Measurements from ENCODE around the gene CFAP57.

Gene CFAP57

DNA sequence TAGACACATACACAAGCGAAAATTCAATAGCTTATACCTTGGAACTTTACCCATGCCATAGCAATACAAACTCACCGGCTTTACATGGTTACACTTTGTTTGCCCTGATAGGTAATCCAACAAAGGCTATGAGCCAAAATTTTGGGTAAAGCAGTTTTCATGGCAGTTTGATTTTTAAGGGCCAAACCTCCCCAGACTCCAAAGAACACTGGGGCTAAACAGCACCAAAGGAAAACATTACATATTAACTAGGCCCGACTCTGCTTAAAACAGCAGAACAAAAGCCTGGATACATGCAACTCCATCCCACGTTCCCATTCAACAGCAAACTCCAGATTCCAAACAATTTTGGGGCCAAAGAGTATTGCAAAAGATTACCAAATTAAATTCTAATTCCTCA lies 93.3 kb downstream of the CFAP57 start:
- H3K79me2 ChIP-seq (ENCODE audit: insufficient read depth, low read length), result no peaks in the 10 kb centered on the region
- no peak overlapping the region for H3K9ac ChIP-seq (ENCODE audit: low read length)
- no peaks in the 10 kb centered on the region for H3K36me3 ChIP-seq (ENCODE audit: low read length)
- no peak overlapping the region for H3K27ac ChIP-seq (ENCODE audit: low read depth, low read length)
- no peak overlapping the region for H3K4me3 ChIP-seq (ENCODE audit: insufficient read depth, low read length, poor library complexity, severe bottlenecking)
- H3K9me2 ChIP-seq (replicated peaks; ENCODE audit: insufficient read depth, low read length), result no peaks in the 10 kb centered on the region
- no peak overlapping the region for H2AFZ ChIP-seq (ENCODE audit: low read depth, low read length, severe bottlenecking)
- H3K4me2 ChIP-seq (ENCODE audit: low read depth, low read length, poor library complexity, severe bottlenecking), result no peak overlapping the region
- no peaks in the 10 kb centered on the region for H4K20me1 ChIP-seq (ENCODE audit: low read depth, low read length)
- H3K9me3 ChIP-seq (ENCODE audit: insufficient read depth, low read length), result peaks cover 8% of the 10 kb centered on the region; the same call in 1 of the 2 replicates
- 0 out of 2 replicates have a peak, but pooled peaks cover 2% of the 10 kb centered on the region for H3K27me3 ChIP-seq (ENCODE audit: low read length)
- TF ChIP-seq EZH2phosphoT487 (conservative IDR thresholded peaks at IDR 0.05; ENCODE audit: low read length), result no peak
- TF ChIP-seq, protein P1, sequence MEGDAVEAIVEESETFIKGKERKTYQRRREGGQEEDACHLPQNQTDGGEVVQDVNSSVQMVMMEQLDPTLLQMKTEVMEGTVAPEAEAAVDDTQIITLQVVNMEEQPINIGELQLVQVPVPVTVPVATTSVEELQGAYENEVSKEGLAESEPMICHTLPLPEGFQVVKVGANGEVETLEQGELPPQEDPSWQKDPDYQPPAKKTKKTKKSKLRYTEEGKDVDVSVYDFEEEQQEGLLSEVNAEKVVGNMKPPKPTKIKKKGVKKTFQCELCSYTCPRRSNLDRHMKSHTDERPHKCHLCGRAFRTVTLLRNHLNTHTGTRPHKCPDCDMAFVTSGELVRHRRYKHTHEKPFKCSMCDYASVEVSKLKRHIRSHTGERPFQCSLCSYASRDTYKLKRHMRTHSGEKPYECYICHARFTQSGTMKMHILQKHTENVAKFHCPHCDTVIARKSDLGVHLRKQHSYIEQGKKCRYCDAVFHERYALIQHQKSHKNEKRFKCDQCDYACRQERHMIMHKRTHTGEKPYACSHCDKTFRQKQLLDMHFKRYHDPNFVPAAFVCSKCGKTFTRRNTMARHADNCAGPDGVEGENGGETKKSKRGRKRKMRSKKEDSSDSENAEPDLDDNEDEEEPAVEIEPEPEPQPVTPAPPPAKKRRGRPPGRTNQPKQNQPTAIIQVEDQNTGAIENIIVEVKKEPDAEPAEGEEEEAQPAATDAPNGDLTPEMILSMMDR (IDR thresholded peaks at IDR 0.05; ENCODE audit: insufficient read depth, low read length, poor library complexity, severe bottlenecking), result no peak
- no peaks in the 10 kb centered on the region for H3F3A ChIP-seq (ENCODE audit: insufficient read depth)

- H3F3A ChIP-seq (ENCODE audit: insufficient read depth), result no peaks in the 10 kb centered on the region
- H3K4me2 ChIP-seq (ENCODE audit: low read depth, low read length, poor library complexity, severe bottlenecking), result no peak overlapping the region
- H3K9ac ChIP-seq (ENCODE audit: low read length), result no peak overlapping the region
- H3K9me3 ChIP-seq (ENCODE audit: insufficient read depth, low read length), result peaks cover 8% of the 10 kb centered on the region; the same call in 1 of the 2 replicates
- H3K9me2 ChIP-seq (replicated peaks; ENCODE audit: insufficient read depth, low read length), result no peaks in the 10 kb centered on the region
- no peaks in the 10 kb centered on the region for H4K20me1 ChIP-seq (ENCODE audit: low read depth, low read length)
- H3K27ac ChIP-seq (ENCODE audit: low read depth, low read length), result no peak overlapping the region
- no peak for TF ChIP-seq EZH2phosphoT487 (conservative IDR thresholded peaks at IDR 0.05; ENCODE audit: low read length)
- TF ChIP-seq, protein P1 (IDR thresholded peaks at IDR 0.05; ENCODE audit: insufficient read depth, low read length, poor library complexity, severe bottlenecking), result no peak
- no peak overlapping the region for H3K4me3 ChIP-seq (ENCODE audit: insufficient read depth, low read length, poor library complexity, severe bottlenecking)
- H3K27me3 ChIP-seq (ENCODE audit: low read length), result 0 out of 2 replicates have a peak, but pooled peaks cover 2% of the 10 kb centered on the region
- H2AFZ ChIP-seq (ENCODE audit: low read depth, low read length, severe bottlenecking), result no peak overlapping the region
- no peaks in the 10 kb centered on the region for H3K36me3 ChIP-seq (ENCODE audit: low read length)
- H3K79me2 ChIP-seq (ENCODE audit: insufficient read depth, low read length), result no peaks in the 10 kb centered on the region
Measured at GRCh38 chr1:43266881-43267280, 94.8 kb downstream of the CFAP57 start.

- Histone ChIP-seq H3K79me2 (ENCODE audit: insufficient read depth, low read length) (no peaks in the 10 kb centered on the region), H3K9me2 (replicated peaks; ENCODE audit: insufficient read depth, low read length) (no peaks in the 10 kb centered on the region), H3K4me3 (ENCODE audit: insufficient read depth, low read length, poor library complexity, severe bottlenecking) (no peak overlapping the region), H3K27me3 (ENCODE audit: low read length) (0 out of 2 replicates have a peak, but pooled peaks cover 2% of the 10 kb centered on the region), H3K36me3 (ENCODE audit: low read length) (no peaks in the 10 kb centered on the region), H3K27ac (ENCODE audit: low read depth, low read length) (no peak overlapping the region), H3K9me3 (ENCODE audit: insufficient read depth, low read length) (peaks cover 8% of the 10 kb centered on the region; the same call in 1 of the 2 replicates), H3K9ac (ENCODE audit: low read length) (no peak overlapping the region), H3F3A (ENCODE audit: insufficient read depth) (no peaks in the 10 kb centered on the region), H4K20me1 (ENCODE audit: low read depth, low read length) (no peaks in the 10 kb centered on the region), H3K4me2 (ENCODE audit: low read depth, low read length, poor library complexity, severe bottlenecking) (no peak overlapping the region), H2AFZ (ENCODE audit: low read depth, low read length, severe bottlenecking) (no peak overlapping the region)
- TF ChIP-seq, protein P1 (IDR thresholded peaks at IDR 0.05; ENCODE audit: insufficient read depth, low read length, poor library complexity, severe bottlenecking), result no peak
- TF ChIP-seq EZH2phosphoT487 (conservative IDR thresholded peaks at IDR 0.05; ENCODE audit: low read length), result no peak
Measured at GRCh38 chr1:43267291-43267805, 95.2 kb downstream of the CFAP57 start.
